Activated CD4-positive, alpha-beta memory T cell treated with anti-CD3 and anti-CD28 coated beads, Interleukin-2, amount 10 ng/mL, durations not matched to agents 7 days and 5 days (primary cell): ENCODE data around the gene SLC22A7. TPM values are rescaled to one million over a fixed set of nuclear protein-coding genes. Genes with fewer than 3 reads are reported as not detected.

Experiments used
- CTCF ChIA-PET: fragments of 350-600 bp; sonication (Branson Sonifier 250); formaldehyde crosslinking; loops from one replicate; lab custom pipeline; 2021; ENCODE audit warnings: antibody characterized with exemption, inconsistent platforms; lab: Charles Lee
- POLR2A ChIA-PET: fragments of 350-600 bp; sonication (Branson Sonifier 250); formaldehyde crosslinking; loops from one replicate; lab custom pipeline; 2021; ENCODE audit warnings: antibody characterized with exemption; lab: Charles Lee
- DNase-seq: peaks from one replicate; pipeline ENCODE4 v3.0.0-alpha.2; 2020
- H3K27ac Mint-ChIP-seq: one replicate; pipeline ENCODE4 v1.8.0; 2021; ENCODE audit warnings: mild to moderate bottlenecking, mixed read lengths
- H3K27me3 Mint-ChIP-seq: one replicate; pipeline ENCODE4 v1.8.0; 2021; ENCODE audit warnings: mixed read lengths
- H3K36me3 Mint-ChIP-seq: one replicate; pipeline ENCODE4 v1.8.0; 2021; ENCODE audit warnings: low read depth, mixed read lengths
- H3K4me1 Mint-ChIP-seq: one replicate; pipeline ENCODE4 v1.8.0; 2021; ENCODE audit warnings: mixed read lengths
- H3K4me3 Mint-ChIP-seq: one replicate; pipeline ENCODE4 v1.8.0; 2021; ENCODE audit warnings: mild to moderate bottlenecking, mixed read lengths
- H3K9me3 Mint-ChIP-seq: one replicate; pipeline ENCODE4 v1.8.0; 2021; ENCODE audit warnings: mixed read lengths
- total RNA-seq, 2 experiments: library from RNA; stranded (reverse); gene quantifications; one replicate each; pipeline ENCODE4 v1.2.3, GENCODE V29; 2021

SLC22A7 gene
- total RNA-seq, 2 experiments from 2014 or later: not detected

DNA sequence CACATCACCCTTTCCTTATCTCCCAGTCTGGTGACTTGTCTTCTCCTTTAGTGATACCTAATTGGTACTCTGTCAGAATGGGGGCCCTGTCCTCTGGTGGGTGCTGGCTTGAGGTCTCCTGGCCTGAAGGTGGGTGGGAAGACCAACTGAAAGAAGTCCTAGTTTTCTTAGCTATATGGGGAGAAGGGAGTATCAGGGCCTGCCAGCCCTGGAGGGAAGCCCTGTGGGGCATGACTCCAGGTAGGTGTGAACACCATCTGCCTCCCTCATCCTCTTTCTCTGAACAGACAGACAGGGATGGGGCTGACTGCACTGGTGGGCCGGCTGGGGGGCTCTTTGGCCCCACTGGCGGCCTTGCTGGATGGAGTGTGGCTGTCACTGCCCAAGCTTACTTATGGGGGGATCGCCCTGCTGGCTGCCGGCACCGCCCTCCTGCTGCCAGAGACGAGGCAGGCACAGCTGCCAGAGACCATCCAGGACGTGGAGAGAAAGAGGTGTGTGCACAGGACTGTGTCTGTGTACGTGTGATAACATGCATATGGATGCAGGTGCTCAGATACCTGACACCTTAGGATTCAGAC is 5.8 kb downstream of the SLC22A7 start:
- ChIA-PET CTCF (interaction anchor here (0.6 to 0.9 kb wide), 2 partner anchors 19 to 192 kb away, joined by 3 read pairs; no protein-coding TSS in a partner anchor), POLR2A (no interaction called here)
- Mint-ChIP-seq H3K4me1 (peaks cover 8% of the 10 kb centered on the region), H3K27ac (no peak overlapping the region), H3K4me3 (no peak overlapping the region), H3K27me3 (peaks cover 15% of the 10 kb centered on the region), H3K9me3 (no peaks in the 10 kb centered on the region), H3K36me3 (no peaks in the 10 kb centered on the region)
- no peak for DNase-seq

DNA sequence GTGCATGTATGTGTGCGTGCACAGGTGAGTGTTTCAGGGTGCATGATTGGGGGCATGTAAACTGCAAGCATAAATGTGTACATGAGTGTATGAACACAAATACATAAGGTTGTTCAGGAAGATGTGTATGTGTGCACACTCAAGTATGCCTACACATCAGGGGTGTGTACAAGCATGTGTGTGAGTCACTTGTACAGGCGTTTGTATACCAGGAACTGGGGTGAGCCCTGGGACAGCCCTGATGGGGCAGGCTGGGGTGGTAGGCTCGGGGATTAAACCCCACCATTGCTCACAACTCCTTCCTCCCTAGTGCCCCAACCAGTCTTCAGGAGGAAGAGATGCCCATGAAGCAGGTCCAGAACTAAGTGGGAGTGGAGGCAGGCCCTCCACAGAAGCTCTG is 6.3 kb downstream of the SLC22A7 start:
- CTCF ChIA-PET: no interaction called here
- peaks cover 13% of the 10 kb centered on the region for H3K4me1 Mint-ChIP-seq
- no peak overlapping the region for H3K4me3 Mint-ChIP-seq
- POLR2A ChIA-PET: no interaction called here
- H3K27me3 Mint-ChIP-seq: peaks cover 12% of the 10 kb centered on the region
- no peaks in the 10 kb centered on the region for H3K9me3 Mint-ChIP-seq
- no peak for DNase-seq
- no peaks in the 10 kb centered on the region for H3K36me3 Mint-ChIP-seq
- H3K27ac Mint-ChIP-seq: no peak overlapping the region

DNA sequence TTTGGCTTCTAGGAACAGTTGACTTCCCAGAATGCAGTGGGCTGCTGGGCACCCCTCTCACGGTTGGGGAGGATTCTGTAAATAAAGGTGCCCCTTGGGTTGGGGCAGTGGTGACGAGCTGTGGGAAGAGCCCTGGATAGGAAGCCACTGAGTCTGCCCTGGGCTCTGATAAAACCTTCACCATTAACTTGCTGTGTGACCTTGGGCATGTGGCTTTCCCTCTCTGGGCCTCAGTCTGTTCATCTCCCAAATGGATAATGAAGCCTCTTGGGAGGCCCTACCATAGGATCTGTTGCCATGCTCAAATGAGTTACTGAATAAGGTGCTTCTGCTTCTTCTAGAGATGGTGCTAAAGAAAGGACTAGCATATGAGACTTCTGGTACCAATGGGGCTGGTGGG is 6.8 kb downstream of the SLC22A7 start:
- CTCF ChIA-PET: no interaction called here
- Mint-ChIP-seq H3K4me3 (no peak overlapping the region), H3K36me3 (no peaks in the 10 kb centered on the region), H3K27ac (no peak overlapping the region), H3K27me3 (peaks cover 9% of the 10 kb centered on the region), H3K9me3 (no peaks in the 10 kb centered on the region), H3K4me1 (peaks cover 12% of the 10 kb centered on the region)
- no peak for DNase-seq
- POLR2A ChIA-PET: no interaction called here

DNA sequence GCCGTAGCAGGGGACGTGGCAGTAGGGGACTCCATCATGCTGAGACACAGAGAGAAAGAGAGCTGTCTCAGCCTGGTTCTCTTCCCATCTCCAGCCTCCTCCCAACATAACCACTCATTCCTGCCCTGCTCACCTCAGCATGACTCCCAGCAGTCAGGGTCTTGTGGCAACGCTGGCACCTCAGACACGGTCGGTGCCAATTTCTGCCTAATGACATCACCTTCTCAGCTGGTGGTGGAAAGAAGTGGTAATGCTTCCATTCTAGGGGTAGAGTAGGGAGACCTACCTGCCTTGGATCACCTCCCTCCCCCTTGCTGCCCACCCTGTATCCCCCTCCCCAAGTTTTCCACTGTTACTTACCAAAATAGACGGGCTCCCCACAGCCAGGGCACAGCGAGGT is 8.0 kb downstream of the SLC22A7 start:
- no peak overlapping the region for H3K4me3 Mint-ChIP-seq
- ChIA-PET POLR2A (no interaction called here), CTCF (interaction anchor here (1.4 to 3.9 kb wide), 2 partner anchors 63 to 91 kb away, joined by 3 to 56 read pairs; partner anchors contain the start of gene ZNF318)
- H3K27me3 Mint-ChIP-seq: peaks cover 9% of the 10 kb centered on the region
- no peak overlapping the region for H3K27ac Mint-ChIP-seq
- H3K9me3 Mint-ChIP-seq: no peaks in the 10 kb centered on the region
- H3K36me3 Mint-ChIP-seq: no peaks in the 10 kb centered on the region
- peaks cover 12% of the 10 kb centered on the region for H3K4me1 Mint-ChIP-seq
- DNase-seq: no peak

DNA sequence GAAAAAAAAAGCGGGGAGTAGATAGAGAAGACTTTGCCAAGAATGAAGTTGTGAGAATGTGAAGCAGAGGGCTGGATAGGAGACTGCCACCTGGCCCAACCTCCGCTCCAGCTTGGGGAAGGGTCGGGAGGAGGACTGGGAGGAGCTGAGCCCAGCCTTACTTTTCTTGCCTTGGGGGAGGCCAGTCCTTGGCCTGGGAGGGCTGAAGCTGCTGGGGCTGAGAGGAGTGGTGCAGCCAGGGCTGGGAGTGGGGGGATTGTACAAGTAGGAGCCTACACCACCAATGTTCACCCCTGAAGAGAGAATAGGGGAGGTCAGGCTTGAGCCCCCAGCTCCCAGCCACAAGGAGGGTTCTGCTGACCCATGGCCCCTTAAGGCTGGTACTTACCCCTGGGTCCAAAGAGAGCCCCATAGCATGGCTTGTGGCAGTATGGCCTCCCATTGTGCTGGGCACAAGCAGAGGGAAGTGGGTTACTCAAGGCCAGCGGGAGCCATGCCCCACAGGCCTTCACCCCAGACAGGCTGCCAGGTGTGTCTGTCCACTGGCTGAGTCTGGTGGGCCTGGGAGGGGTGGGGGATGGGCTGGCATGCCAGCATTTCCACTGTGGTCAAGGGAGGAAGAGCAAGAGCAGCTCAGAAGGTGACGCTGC is 9.5 kb downstream of the SLC22A7 start:
- POLR2A ChIA-PET: interaction anchor here (1.4 to 1.5 kb wide), 2 partner anchors 61 to 62 kb away, joined by 3 to 8 read pairs; partner anchors contain the start of gene ZNF318

DNA sequence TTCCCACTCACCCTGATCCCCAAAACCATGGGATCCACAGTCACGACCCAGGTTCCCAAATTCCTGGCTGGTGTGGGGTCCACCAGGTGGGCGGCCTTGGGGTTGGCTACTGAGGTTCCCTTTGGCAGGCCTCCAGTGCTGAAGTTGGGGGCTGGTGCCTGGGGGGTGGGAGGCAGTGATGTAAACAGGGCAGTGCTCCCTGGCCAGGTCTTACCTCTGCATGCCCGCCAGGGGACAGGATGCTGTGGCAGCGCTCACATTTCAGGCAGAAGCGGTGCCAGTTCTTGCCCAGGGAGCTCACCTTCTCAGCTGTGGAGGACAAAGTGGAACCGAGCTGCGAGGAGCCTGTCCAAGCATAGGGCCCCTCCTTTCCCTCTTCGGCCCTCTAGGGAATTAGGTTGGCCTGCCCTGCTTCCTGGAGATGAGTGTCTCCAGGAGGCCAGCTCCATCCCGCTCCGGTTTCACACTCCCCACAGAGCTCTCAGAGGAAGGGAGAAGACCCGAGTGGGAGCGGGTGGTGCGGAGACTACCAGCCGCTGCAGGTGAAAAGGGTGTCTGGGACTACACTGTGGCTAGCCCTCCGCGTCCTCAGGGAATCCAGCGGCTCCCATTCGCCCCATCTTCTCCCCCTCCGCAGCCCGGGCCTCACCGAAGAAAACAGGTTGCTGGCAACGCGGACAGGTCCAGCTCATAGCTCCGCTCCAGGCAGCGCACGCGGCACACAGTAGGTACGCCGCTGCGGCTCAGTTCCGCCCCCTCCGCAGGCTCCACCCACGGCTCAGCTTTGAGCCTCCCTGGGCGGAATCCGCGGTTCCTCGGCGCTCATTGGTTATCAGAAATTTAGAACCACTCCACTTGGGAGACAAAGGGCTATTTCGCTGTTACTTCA is 10.3 kb downstream of the SLC22A7 start, which contains the start of gene CRIP3:
Gene CRIP3, minus strand, starts transcription at position 726 of the 889 bp plus-strand sequence. Its CDS starts 34 bp downstream, at position 692.
- POLR2A ChIA-PET: interaction anchor here (1.0 to 1.5 kb wide), 5 partner anchors 9 to 62 kb away, joined by 3 to 8 read pairs (median 4); partner anchors contain the start of gene ZNF318
- H3K4me3 Mint-ChIP-seq: peak within 1 kb of the TSS; percentile 72
- peak; percentile 59 for DNase-seq
- peaks cover 12% of the 10 kb centered on the region for H3K4me1 Mint-ChIP-seq
- H3K36me3 Mint-ChIP-seq: no peaks in the 10 kb centered on the region
- peaks cover 14% of the 10 kb centered on the region for H3K27me3 Mint-ChIP-seq
- H3K9me3 Mint-ChIP-seq: no peaks in the 10 kb centered on the region
- CTCF ChIA-PET: interaction anchor here (0.7 to 3.9 kb wide), 19 partner anchors 10 to 211 kb away, joined by 3 to 56 read pairs (median 4); partner anchors contain the start of genes ABCC10, DNPH1 and TJAP1
- no peak within 1 kb of the TSS for H3K27ac Mint-ChIP-seq

More for the DNA sequence above, 9.5 kb downstream of the SLC22A7 start:
- H3K4me1 Mint-ChIP-seq: peaks cover 12% of the 10 kb centered on the region
- H3K27me3 Mint-ChIP-seq: peaks cover 11% of the 10 kb centered on the region
- H3K36me3 Mint-ChIP-seq: no peaks in the 10 kb centered on the region
- H3K9me3 Mint-ChIP-seq: no peaks in the 10 kb centered on the region
- DNase-seq: no peak
- CTCF ChIA-PET: interaction anchor here (0.7 to 3.9 kb wide), 11 partner anchors 11 to 885 kb away, joined by 3 to 56 read pairs (median 5); partner anchors contain the start of genes DNPH1 and TJAP1
- no peak overlapping the region for H3K4me3 Mint-ChIP-seq
- no peak overlapping the region for H3K27ac Mint-ChIP-seq

DNA sequence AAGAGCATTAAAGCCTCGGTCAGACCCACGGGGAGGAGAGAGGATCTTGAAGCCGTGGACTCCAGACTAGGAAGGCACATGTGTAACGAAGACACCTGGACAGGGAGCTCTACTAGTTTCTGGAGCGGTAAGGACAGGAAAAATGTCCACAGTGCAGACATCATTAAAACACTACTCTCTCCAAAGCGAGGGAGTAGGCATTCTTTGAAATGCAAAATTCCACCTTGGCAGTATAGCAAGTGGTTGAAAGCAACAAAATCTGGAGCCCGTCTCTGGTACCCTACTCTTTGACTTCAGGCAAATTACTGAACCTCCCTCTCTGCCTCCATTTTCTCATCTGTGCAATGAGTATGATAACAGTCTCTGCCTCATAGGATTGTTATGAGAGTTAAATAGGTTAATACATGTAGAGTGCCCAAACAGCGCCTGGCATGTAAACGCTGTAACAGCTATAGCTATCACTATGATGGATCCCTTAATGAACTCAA is 11.0 kb downstream of the SLC22A7 start:
- Mint-ChIP-seq H3K4me1 (peaks cover 12% of the 10 kb centered on the region), H3K27me3 (peaks cover 14% of the 10 kb centered on the region), H3K4me3 (peak overlapping the region; percentile 72), H3K36me3 (no peaks in the 10 kb centered on the region), H3K27ac (no peak overlapping the region), H3K9me3 (no peaks in the 10 kb centered on the region)
- ChIA-PET POLR2A (interaction anchor here (1.0 to 1.5 kb wide), 5 partner anchors 8 to 62 kb away, joined by 3 to 8 read pairs (median 4); partner anchors contain the start of gene ZNF318), CTCF (interaction anchor here (0.7 to 3.9 kb wide), 11 partner anchors 13 to 197 kb away, joined by 3 to 56 read pairs (median 5); partner anchors contain the start of gene ABCC10)
- DNase-seq: no peak

DNA sequence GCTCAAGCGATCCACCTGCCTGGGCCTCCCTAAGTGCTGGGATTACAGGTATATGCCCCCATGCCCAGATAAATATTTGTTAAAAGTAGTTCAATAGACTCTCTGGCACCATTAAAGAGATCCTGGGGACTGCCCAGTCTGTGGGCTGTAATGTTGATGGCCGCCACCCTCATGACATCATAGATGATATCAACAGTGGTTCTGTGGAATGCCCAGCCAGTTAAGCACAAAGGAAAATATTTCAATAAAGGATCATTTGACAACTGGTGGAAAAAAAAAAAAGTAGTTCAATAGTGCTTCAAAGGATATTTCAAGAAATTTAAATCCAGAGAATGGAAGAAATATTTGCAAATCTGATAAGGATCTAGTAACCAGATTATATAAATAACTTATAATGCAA is 12.1 kb downstream of the SLC22A7 start:
- POLR2A ChIA-PET: no interaction called here
- no peak overlapping the region for H3K4me3 Mint-ChIP-seq
- peaks cover 14% of the 10 kb centered on the region for H3K27me3 Mint-ChIP-seq

DNA sequence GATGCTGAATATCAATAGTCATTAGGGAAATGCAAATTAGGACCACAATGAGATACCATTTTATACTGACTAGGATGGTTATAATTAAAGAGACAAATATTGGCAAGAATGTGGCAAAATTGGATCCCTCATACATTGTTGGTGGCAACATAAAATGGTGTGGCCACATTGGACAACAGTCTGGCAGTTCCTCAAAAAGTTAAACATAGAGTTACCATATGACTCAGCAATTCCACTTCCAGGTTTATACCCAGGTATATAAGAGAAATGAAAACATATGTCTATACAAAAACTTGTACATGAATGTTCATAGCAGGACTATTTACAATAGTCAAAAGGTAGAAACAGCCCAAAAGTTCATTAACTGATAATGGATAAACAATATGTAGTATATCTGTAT is 12.6 kb downstream of the SLC22A7 start:
- ChIA-PET POLR2A (no interaction called here), CTCF (no interaction called here)
- Mint-ChIP-seq H3K27ac (no peak overlapping the region), H3K4me3 (no peak overlapping the region), H3K27me3 (peaks cover 14% of the 10 kb centered on the region), H3K9me3 (no peaks in the 10 kb centered on the region), H3K4me1 (peaks cover 12% of the 10 kb centered on the region), H3K36me3 (no peaks in the 10 kb centered on the region)
- DNase-seq: no peak

More for the DNA sequence above, 12.1 kb downstream of the SLC22A7 start:
- peaks cover 12% of the 10 kb centered on the region for H3K4me1 Mint-ChIP-seq
- DNase-seq: no peak
- no peaks in the 10 kb centered on the region for H3K36me3 Mint-ChIP-seq
- no peak overlapping the region for H3K27ac Mint-ChIP-seq
- CTCF ChIA-PET: interaction anchor here (3.9 kb wide), 1 partner anchor 87 kb away, joined by 56 read pairs; no protein-coding TSS in a partner anchor
- no peaks in the 10 kb centered on the region for H3K9me3 Mint-ChIP-seq

DNA sequence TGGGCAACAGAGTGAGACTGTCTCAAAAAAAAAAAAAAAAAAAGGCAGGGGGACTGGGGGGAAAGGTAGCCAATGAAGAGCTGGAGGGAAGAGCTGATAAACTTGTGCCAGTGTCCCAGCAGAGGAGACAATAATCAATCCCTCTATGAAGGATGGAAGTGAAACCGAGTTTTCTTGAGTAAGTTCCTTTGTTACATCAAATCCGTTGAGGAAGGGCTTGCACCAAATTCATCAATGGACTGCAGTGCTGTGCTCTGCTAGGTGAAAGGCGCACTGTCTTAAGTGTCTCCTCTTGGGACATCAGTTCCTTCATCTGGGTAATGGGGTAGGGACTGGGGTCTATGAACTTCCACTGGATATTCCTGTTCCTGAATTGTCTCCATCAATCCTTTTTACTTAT is 13.6 kb downstream of the SLC22A7 start:
- H3K27me3 Mint-ChIP-seq: peaks cover 14% of the 10 kb centered on the region
- ChIA-PET POLR2A (no interaction called here), CTCF (no interaction called here)
- H3K27ac Mint-ChIP-seq: no peak overlapping the region
- H3K4me1 Mint-ChIP-seq: peaks cover 12% of the 10 kb centered on the region
- no peak overlapping the region for H3K4me3 Mint-ChIP-seq
- DNase-seq: no peak
- H3K36me3 Mint-ChIP-seq: no peaks in the 10 kb centered on the region
- no peaks in the 10 kb centered on the region for H3K9me3 Mint-ChIP-seq

DNA sequence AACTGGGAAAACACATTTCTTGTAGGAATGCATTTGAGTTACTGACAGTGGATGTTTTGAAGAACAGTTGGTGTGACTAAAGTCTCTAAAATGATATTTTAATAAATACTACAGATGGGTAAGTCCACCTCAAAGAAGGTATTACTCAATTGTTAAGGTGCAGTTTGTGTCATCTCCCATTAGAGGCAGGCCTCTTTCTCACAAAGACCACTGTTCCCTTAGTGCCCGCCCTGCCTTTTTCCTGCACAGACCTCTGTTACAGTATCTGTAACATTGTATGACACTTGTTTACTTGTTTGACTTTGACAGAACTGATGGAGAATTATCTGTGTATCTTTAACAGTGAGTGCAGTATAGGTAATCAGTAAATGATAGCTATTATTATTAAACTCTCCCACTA is 15.8 kb downstream of the SLC22A7 start:
- Mint-ChIP-seq H3K27ac (no peak overlapping the region), H3K4me1 (peaks cover 8% of the 10 kb centered on the region), H3K36me3 (no peaks in the 10 kb centered on the region), H3K9me3 (no peaks in the 10 kb centered on the region), H3K27me3 (peaks cover 11% of the 10 kb centered on the region), H3K4me3 (no peak overlapping the region)
- ChIA-PET POLR2A (interaction anchor here (1.1 kb wide), 1 partner anchor 56 kb away, joined by 3 read pairs; the partner anchor contains the start of gene ZNF318), CTCF (interaction anchor here (0.5 to 1.6 kb wide), 5 partner anchors 14 to 192 kb away, joined by 3 to 4 read pairs (median 3); partner anchors contain the start of gene DNPH1)
- no peak for DNase-seq

DNA sequence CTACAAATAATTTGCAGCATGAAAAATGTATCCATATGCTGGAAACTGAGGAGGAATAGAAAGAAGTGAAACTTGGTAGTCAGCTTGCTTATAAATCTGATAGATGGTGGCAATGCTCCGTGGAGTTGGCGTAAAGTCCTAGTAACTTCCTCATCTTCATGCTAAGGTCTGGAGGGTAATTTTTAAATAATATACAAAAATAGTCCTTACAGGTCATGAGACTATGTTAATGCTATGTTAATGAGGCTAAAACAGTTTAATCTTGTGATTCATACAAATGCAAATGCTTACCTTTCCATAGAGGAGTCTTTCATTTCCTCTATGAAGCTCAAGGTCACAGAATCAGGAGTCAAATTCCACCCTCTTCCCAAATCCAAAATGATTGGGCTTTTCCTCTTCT is 20.0 kb downstream of the SLC22A7 start:
- H3K27ac Mint-ChIP-seq: no peak overlapping the region
- POLR2A ChIA-PET: interaction anchor here (1.7 kb wide), 1 partner anchor 9 kb away, joined by 4 read pairs; the partner anchor contains the start of gene CRIP3
- peaks cover 2% of the 10 kb centered on the region for H3K27me3 Mint-ChIP-seq
- DNase-seq: no peak
- H3K9me3 Mint-ChIP-seq: no peaks in the 10 kb centered on the region
- H3K4me1 Mint-ChIP-seq: no peaks in the 10 kb centered on the region
- no peak overlapping the region for H3K4me3 Mint-ChIP-seq
- CTCF ChIA-PET: interaction anchor here (0.9 kb wide), 1 partner anchor 10 kb away, joined by 3 read pairs; the partner anchor contains the start of gene CRIP3
- no peaks in the 10 kb centered on the region for H3K36me3 Mint-ChIP-seq
